Natural killer cell treated with Interleukin-12 subunit alpha and Interleukin-12 subunit beta and Interleukin-15 and Interleukin-18, amount 100 ng/mL, for 72 hours (primary cell): Measurements from ENCODE around the gene SLC24A3. TPM values are rescaled to one million over a fixed set of nuclear protein-coding genes. Genes with fewer than 3 reads are reported as not detected.
A peak's percentile ranks its signal among the peaks of the same experiment; 100 is the strongest.
"Not testable (repeated sequence)": the region's sequence is repeated elsewhere in the genome, so short reads cannot be mapped to it uniquely, and the experiment has no call there.

Source experiments
- ATAC-seq, 2 donors: fragments of 150-1000 bp; cut with Tn5 transposase in 1 of 2; sonication (Bioruptor Pico), chemical (Tn5 transposase) in 1 of 2; 2 replicates each; pipeline ENCODE4 v1.10.0; 2021
- DNase-seq: peaks from one replicate; pipeline ENCODE4 v3.0.0; 2022; ENCODE audit warnings: low spot score
- H3K27ac Mint-ChIP-seq, 2 donors: 1 replicate in 1 of 2; 2 replicates in 1 of 2; pipeline ENCODE4 v1.8.0; 2022; ENCODE audit warnings: mixed read lengths in 2 of 2, mild to moderate bottlenecking in 1 of 2, moderate library complexity in 1 of 2
- H3K27me3 Mint-ChIP-seq, 2 donors: 1 replicate in 1 of 2; 2 replicates in 1 of 2; pipeline ENCODE4 v1.8.0; 2022; ENCODE audit warnings: mixed read lengths in 2 of 2
- H3K36me3 Mint-ChIP-seq: one replicate; pipeline ENCODE4 v1.8.0; 2022; ENCODE audit warnings: mixed read lengths
- H3K4me1 Mint-ChIP-seq, 2 donors: 1 replicate in 1 of 2; 2 replicates in 1 of 2; pipeline ENCODE4 v1.8.0; 2022; ENCODE audit warnings: low read depth in 2 of 2, mixed read lengths in 2 of 2, mild to moderate bottlenecking in 1 of 2
- H3K4me3 Mint-ChIP-seq: one replicate; pipeline ENCODE4 v1.8.0; 2022; ENCODE audit warnings: mixed read lengths
- H3K9me3 Mint-ChIP-seq: 2 replicates; pipeline ENCODE4 v1.8.0; 2022; ENCODE audit warnings: mixed read lengths
- total RNA-seq, 2 donors: library from RNA; stranded (reverse); gene quantifications; one replicate each; pipeline ENCODE4 v1.2.3, GENCODE V29; 2022

SLC24A3 gene
- total RNA-seq, 2 donors from 2014 or later = 1.4 TPM; not detected in 1

DNA sequence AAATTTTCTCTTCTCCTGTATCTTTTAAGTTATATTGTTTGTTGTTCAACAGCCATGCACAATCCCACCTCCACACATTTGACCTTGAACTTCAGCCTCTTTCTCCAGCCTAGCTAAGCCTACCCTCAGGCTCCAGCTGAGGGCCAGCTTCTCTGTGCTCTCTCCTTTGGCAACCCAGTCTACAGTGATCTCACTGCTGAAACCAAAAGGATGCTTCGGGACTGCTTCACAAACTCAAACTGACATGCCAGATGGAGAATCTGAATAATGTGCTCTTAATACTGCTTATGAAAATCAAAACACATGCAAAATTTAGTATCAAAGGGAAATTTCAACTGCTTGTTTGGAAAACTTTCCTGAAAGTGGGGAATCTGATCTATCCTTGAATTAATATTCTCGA lies 529.5 kb downstream of the SLC24A3 start:
- no peak for DNase-seq
- no peak overlapping the region for H3K4me3 Mint-ChIP-seq
- H3K4me1 Mint-ChIP-seq = peaks cover 7 to 8% of the 10 kb centered on the region in 2 donors
- peaks cover 10 to 31% of the 10 kb centered on the region in 2 donors for H3K27me3 Mint-ChIP-seq
- H3K36me3 Mint-ChIP-seq = no peaks in the 10 kb centered on the region
- H3K9me3 Mint-ChIP-seq = peaks cover 3% of the 10 kb centered on the region
- no peak overlapping the region for H3K27ac Mint-ChIP-seq
- ATAC-seq = no peak

DNA sequence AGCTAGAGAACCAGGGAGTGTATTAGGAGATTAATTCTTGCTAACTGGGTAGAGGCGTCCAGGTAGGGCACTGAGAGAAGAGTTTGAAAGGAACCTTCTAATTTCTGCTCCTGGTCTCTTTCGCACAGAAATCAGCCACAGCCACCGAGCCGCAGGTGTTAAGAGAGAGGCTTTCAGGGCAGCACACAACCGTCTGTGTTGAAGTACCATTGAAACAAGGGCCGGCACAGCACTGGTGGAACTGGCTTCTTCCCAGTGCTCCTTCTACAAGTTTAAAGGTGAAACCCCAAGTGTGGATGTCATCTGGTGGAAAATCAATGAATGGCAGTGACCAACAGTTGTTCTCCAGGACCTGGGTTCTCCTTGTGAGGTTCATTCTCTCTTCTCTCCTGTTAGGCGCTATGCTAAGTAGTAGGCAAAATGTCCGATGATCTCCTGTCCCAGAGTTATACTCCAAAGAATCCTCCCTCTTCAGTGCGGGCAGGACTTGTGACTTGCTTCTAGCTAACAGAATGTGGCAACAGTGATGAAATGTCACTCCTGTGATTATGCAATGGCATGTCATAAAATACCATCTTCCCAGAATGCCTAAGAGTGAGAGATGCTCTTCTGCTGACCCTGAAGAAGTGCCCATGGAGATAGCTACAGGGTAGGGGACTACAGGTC lies 530.7 kb downstream of the SLC24A3 start:
- H3K4me1 Mint-ChIP-seq = peaks cover 7 to 8% of the 10 kb centered on the region in 2 donors
- ATAC-seq (peak in 1 of 2 donors; percentile 55), DNase-seq (no peak)
- H3K4me3 Mint-ChIP-seq = no peak overlapping the region
- H3K36me3 Mint-ChIP-seq = no peaks in the 10 kb centered on the region
- H3K27ac Mint-ChIP-seq = no peak overlapping the region
- H3K27me3 Mint-ChIP-seq = peaks cover 17 to 39% of the 10 kb centered on the region in 2 donors
- H3K9me3 Mint-ChIP-seq = peaks cover 8% of the 10 kb centered on the region

DNA sequence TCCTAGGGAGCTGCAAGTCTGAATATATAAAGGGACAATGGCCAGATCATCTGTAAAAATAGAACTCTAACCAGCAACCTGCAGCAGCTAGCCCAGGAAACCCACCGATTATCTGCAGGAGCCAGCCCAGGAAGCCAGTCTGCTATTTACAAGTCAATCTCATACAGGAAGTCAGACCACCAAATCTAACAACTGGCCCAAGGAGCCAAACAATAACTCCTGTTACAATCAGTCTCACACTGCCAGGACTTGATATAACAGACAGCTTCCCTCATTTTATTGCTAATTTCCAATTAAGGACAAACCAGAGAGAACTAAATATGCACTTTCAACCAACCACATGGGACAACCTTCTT lies 531.2 kb downstream of the SLC24A3 start:
- H3K36me3 Mint-ChIP-seq = no peaks in the 10 kb centered on the region
- no peak overlapping the region for H3K4me3 Mint-ChIP-seq

DNA sequence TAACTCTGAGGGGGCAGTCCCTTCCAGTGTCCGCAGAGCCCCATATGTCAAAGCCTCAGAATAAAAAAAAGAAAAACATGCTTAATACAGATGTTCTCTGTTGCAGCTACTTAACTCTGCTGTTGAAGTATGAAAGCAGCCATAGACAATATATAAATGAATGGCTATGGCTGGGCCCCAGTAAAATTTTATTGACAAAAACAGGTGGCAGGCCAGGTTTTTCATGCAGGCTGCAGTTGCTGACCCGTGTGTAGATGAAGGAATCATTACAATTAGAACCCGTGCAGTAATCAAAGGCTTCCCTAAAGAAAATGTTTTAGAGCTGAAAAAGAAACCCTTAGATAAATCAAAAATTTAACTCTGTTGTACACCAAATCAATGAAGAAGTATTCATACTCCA lies 532.7 kb downstream of the SLC24A3 start:
- Mint-ChIP-seq H3K4me1 (peaks cover 7 to 8% of the 10 kb centered on the region in 2 donors), H3K4me3 (no peak overlapping the region), H3K27me3 (peaks cover 17 to 47% of the 10 kb centered on the region in 2 donors), H3K36me3 (no peaks in the 10 kb centered on the region), H3K9me3 (peaks cover 8% of the 10 kb centered on the region), H3K27ac (no peak overlapping the region)
- DNase-seq (no peak), ATAC-seq (no peak)

More for the DNA sequence above, 531.2 kb downstream of the SLC24A3 start:
- Mint-ChIP-seq H3K4me1 (peaks cover 7 to 8% of the 10 kb centered on the region in 2 donors), H3K27me3 (peaks cover 17 to 45% of the 10 kb centered on the region in 2 donors), H3K9me3 (peaks cover 8% of the 10 kb centered on the region), H3K27ac (no peak overlapping the region)
- DNase-seq = no peak
- ATAC-seq = peak in 1 of 2 donors; percentile 20

DNA sequence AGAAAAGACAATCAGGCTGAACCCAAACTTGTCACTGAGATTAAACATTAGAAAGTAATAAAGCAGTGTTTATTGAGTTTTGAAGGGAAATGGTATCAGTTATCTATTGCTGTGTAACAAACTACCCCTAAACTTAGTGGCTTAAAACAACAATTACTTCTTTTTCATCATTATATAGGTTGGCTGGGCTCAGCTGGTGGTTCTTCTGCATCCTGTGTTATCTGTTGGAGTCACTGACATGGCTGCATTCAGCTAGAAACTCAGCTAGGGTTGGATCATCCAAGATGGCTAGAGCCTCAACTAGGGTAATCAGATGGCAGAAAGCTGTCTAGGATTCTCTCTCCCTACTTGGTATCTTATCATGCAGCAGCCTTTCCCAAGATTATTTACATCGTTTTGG lies 533.1 kb downstream of the SLC24A3 start:
- Mint-ChIP-seq H3K27ac (no peak overlapping the region), H3K4me3 (no peak overlapping the region), H3K36me3 (no peaks in the 10 kb centered on the region), H3K4me1 (peaks cover 7 to 8% of the 10 kb centered on the region in 2 donors), H3K9me3 (peaks cover 8% of the 10 kb centered on the region), H3K27me3 (peaks cover 17 to 42% of the 10 kb centered on the region in 2 donors)
- no peak for ATAC-seq
- DNase-seq = no peak

DNA sequence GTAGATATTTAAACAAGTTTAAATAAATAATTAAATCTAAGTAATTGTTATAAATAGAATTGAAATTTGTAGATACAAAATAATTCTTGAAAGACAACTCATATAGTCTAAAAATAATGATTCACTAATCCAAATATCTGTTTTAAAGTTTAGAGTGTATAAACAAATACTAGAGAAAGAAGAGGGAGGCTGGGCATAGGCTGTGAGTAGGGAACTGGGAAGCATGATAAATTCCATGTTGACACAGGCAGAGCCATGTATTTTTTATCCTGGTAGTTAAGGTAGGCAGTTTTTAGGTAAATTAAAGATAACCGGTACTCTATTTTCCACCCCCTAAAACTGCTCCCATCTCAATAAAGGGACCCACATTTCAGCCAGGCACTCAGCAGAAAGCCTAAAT lies 534.0 kb downstream of the SLC24A3 start:
- peaks cover 7 to 8% of the 10 kb centered on the region in 2 donors for H3K4me1 Mint-ChIP-seq
- H3K27ac Mint-ChIP-seq = no peak overlapping the region
- H3K27me3 Mint-ChIP-seq = peaks cover 14 to 38% of the 10 kb centered on the region in 2 donors
- DNase-seq = no peak
- H3K36me3 Mint-ChIP-seq = no peaks in the 10 kb centered on the region
- H3K4me3 Mint-ChIP-seq = no peak overlapping the region
- ATAC-seq = no peak
- H3K9me3 Mint-ChIP-seq = peaks cover 8% of the 10 kb centered on the region

DNA sequence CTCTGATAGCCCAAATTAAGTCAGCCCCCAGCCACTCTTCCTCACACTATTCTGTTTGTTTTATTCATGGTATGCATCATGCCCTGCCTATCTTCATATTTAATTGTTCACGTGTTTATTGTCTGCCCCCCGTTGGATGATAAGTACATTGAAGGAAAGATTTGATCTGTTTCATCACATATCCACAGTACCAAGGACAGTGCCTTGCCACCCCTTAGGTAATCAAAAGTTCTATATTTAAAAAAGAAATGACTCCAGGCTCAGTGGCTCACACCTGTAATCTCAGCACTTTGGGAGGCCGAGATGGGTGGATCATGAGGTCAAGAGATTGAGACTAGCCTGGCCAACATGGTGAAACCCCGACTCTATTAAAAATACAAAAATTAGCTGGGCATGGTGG lies 535.5 kb downstream of the SLC24A3 start:
- Mint-ChIP-seq H3K36me3 (no peaks in the 10 kb centered on the region), H3K4me3 (no peak overlapping the region)

DNA sequence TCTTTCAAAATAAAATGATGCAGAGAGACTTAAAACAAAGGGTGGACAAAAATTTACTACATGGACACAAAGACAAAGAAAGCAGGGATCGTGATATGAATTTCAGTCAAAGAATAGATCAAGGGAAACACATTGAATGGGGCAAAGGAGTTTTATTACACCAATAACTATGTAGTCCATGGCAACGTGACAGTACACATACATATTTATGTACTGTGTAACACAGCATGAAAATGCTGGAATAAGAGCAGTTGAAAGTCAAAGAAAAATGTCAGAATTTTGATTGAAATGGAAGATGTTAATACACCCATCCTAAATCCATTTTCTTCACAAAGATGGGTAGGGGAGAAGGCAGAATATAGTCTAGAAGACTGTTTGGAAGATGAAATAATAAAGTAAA lies 536.2 kb downstream of the SLC24A3 start:
- ATAC-seq (no peak), DNase-seq (no peak)
- Mint-ChIP-seq H3K27ac (no peak overlapping the region), H3K36me3 (no peaks in the 10 kb centered on the region), H3K9me3 (peaks cover 8% of the 10 kb centered on the region), H3K4me3 (no peak overlapping the region), H3K27me3 (peaks cover 26 to 55% of the 10 kb centered on the region in 2 donors), H3K4me1 (peaks cover 3% of the 10 kb centered on the region in 2 donors)

More for the DNA sequence above, 535.5 kb downstream of the SLC24A3 start:
- Mint-ChIP-seq H3K27me3 (peaks cover 21 to 49% of the 10 kb centered on the region in 2 donors), H3K9me3 (peaks cover 8% of the 10 kb centered on the region), H3K27ac (no peak overlapping the region), H3K4me1 (peaks cover 7 to 8% of the 10 kb centered on the region in 2 donors)
- ATAC-seq = no peak
- no peak for DNase-seq

DNA sequence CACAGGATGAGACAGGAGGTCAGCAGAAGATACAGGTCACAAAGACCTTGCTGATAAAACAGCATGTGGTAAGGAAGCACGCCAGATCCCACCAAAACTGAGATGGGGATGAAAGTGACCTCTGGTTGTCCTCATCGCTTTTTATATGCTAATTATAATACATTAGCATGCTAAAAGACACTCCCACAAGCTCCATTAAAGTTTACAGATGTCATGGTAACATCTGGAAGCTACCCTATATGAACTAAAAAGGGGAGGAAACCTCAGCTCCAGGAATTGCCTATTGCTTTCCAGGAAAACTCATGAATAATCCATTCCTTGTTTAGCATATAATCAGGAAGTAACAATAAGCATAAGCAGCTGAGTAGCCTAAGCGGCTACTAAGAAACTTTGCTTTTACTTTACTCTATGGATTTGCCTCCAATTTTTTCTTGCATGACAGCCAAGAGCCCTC lies 537.2 kb downstream of the SLC24A3 start:
- H3K4me3 Mint-ChIP-seq = no peak overlapping the region
- H3K4me1 Mint-ChIP-seq = no peaks in the 10 kb centered on the region
- H3K9me3 Mint-ChIP-seq = peaks cover 6% of the 10 kb centered on the region
- H3K27me3 Mint-ChIP-seq = peaks cover 27 to 48% of the 10 kb centered on the region in 2 donors
- no peak overlapping the region for H3K27ac Mint-ChIP-seq
- no peaks in the 10 kb centered on the region for H3K36me3 Mint-ChIP-seq
- ATAC-seq (no peak), DNase-seq (no peak)

DNA sequence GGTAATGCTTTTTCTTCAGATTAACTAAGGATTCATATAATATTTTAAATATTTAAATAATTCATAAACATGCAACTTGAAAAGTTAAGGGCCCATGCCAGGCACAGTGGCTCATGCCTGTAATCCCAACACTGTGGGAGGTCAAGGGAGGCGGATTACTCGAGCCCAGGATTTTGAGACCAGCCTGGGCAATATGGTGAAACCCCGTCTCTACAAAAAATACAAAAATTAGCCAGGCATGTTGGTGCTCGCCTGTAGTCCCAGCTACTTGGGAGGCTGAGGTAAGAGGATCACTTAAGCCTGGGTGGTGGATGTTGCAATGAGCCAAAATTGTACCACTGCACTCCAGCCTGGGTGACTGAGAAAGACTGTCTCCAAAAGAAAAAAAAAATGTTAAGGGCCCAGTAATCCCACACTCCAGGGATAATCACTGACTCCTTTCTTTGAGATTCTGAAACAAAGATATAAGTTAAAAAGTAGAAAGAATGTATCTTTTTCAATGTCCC lies 537.7 kb downstream of the SLC24A3 start:
- H3K27me3 Mint-ChIP-seq = peaks cover 26 to 45% of the 10 kb centered on the region in 2 donors
- H3K36me3 Mint-ChIP-seq = no peaks in the 10 kb centered on the region
- no peak for DNase-seq
- ATAC-seq = no peak
- H3K4me3 Mint-ChIP-seq = no peak overlapping the region
- H3K27ac Mint-ChIP-seq = no peak overlapping the region
- H3K9me3 Mint-ChIP-seq = peaks cover 5% of the 10 kb centered on the region
- H3K4me1 Mint-ChIP-seq = no peaks in the 10 kb centered on the region

DNA sequence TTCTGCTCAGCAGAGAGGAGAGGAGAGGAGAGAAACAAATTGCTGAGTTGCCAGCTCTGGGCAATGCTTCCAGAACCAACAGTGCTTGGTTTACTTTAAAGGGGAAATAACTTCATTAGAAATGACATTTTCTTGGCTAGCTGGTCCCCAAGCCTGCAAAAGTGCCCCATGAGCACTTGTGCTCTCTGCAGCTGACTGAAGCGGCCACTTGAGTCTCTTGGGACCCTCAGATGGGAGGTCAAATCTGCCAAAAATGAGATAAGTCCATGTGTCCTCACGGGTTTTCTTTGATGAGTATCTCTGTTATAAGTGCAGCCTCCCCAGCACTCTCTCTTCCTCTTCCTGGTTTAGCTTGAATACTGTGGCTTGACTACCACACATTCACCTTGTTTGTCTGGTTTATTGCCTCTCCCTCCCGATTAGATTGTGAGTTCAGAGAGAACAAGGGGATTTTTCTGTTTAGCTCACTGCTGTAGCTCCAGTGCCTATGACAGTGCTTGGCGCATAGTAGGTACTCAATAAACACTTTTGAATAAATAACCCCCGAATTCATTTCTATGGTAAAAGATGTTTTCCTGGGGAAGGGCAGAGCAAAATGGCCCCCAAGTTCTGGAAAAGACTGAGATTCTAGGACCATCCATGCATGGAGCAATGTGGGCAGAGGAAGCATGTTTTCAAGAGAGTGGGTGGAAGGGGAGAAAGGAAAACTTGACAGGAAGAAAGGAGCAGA lies 538.6 kb downstream of the SLC24A3 start:
- Mint-ChIP-seq H3K36me3 (no peaks in the 10 kb centered on the region), H3K4me1 (no peaks in the 10 kb centered on the region), H3K9me3 (peaks cover 5% of the 10 kb centered on the region), H3K27me3 (peaks cover 29 to 48% of the 10 kb centered on the region in 2 donors), H3K27ac (no peak overlapping the region), H3K4me3 (no peak overlapping the region)
- no peak for ATAC-seq
- no peak for DNase-seq

DNA sequence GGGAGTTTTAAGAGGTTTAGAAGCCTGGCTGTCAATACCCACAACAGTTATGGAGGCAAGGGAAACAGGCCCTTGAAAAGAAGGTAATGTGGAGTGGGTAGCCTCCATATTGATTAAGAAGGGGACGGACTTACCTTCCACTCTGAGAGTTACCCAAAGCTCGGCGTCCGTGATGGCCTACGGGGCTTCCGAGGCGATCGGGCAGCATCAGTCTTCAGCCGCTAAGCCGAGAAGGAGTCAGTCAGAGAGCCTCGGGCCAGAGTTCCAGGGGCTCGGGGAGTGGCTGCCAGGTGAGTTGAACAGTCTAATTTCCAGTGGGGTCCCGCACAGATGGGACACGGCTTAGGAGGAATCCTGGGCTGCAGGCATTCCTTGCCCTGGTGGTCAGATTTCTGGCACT lies 541.8 kb downstream of the SLC24A3 start:
- H3K4me1 Mint-ChIP-seq, ATAC-seq, H3K4me3 Mint-ChIP-seq, H3K27ac Mint-ChIP-seq, H3K36me3 Mint-ChIP-seq, DNase-seq, H3K9me3 Mint-ChIP-seq: not testable (repeated sequence)
- H3K27me3 Mint-ChIP-seq = peaks cover 35 to 44% of the 10 kb centered on the region in 2 donors

DNA sequence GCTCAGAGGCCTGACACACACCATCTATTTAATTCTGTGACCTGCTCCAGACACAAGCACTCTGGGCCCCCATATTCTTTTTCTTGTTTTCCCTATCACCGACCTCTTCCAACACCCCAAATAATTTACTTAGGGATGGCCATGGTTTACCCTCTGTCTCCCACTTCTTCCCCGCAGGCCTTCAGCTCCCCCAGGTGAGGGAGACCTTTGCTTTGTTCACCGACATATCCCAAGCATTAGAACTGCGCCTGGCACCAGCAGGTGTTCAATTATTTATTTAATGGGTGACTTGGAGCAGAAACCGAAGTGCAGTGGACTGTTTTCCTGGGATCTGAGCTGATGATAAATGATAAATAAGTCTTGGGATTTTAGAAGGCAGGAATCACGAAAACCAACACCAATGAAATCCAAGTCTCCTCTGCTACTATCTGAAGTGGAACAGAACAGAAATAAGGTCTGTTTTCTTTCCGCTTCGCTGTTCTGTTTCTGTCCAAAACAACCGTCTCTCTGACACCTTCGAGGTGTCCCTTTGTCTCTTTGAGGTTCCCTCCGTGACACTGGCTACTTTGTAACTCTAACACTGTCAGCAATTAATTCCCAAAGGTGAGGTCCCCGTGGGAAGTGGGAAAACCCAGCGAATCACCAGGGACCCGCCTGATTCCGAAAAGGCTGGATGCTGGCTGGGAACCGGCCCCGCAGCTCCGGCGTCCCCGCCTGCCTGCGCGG lies 544.5 kb downstream of the SLC24A3 start:
- DNase-seq (no peak), ATAC-seq (no peak)
- Mint-ChIP-seq H3K27ac (no peak overlapping the region), H3K27me3 (peaks cover 34 to 47% of the 10 kb centered on the region in 2 donors), H3K9me3 (no peaks in the 10 kb centered on the region), H3K4me3 (no peak overlapping the region), H3K4me1 (no peaks in the 10 kb centered on the region), H3K36me3 (no peaks in the 10 kb centered on the region)
